A549 (cell line): ENCODE results near the gene SH2D1B. TPM values are rescaled to one million over a fixed set of nuclear protein-coding genes. Genes with fewer than 3 reads are reported as not detected.
A peak's percentile ranks its signal among the peaks of the same experiment; 100 is the strongest.

Experiments
- ATAC-seq, 2 experiments: fragments of 200-7000 bp in 1 of 2; fragments of >200 bp in 1 of 2; cut with Nextera tagmentation in 1 of 2; cut with Tn5 transposase in 1 of 2; 3 replicates each; pipeline versions ENCODE4 v1.8.0 to v1.9.1; 2018 to 2020; ENCODE audit warnings: mild to moderate bottlenecking in 1 of 2, moderate library complexity in 1 of 2
- CTCF ChIA-PET: fragments of 300-600 bp; sonication (Branson Sonifier 250); formaldehyde crosslinking; extraction: SDS; loops from one replicate; lab custom pipeline; 2021; ENCODE audit warnings: antibody characterized with exemption, inconsistent platforms; lab: Yijun Ruan, JAX
- POLR2A ChIA-PET: fragments of 350-600 bp; formaldehyde crosslinking; extraction: SDS; loops from one replicate; lab custom pipeline; 2021; ENCODE audit warnings: antibody characterized with exemption, inconsistent platforms; lab: Yijun Ruan, JAX
- DNase-seq, 2 experiments: peaks; one replicate each; pipeline versions ENCODE4 v3.0.0 to v3.0.0-alpha.2; 2011 to 2016; ENCODE audit warnings: low read depth in 1 of 2, low spot score in 1 of 2
- FAIRE-seq: peaks from 2 replicates; lab custom pipeline; 2011; peaks lifted over from hg19 to GRCh38; lab: Jason Lieb, UNC
- H3K27ac ChIP-seq, 2 experiments: fragments of >200 bp; sonication (Bioruptor Twin); formaldehyde crosslinking; 3 replicates each; pipeline ENCODE4 v1.5.1; 2016 to 2017
- H3K4me1 ChIP-seq: fragments of >200 bp; sonication (Bioruptor Twin); formaldehyde crosslinking; 3 replicates; pipeline ENCODE4 v1.6.1; 2016
- H3K4me2 ChIP-seq: fragments of >200 bp; sonication (Bioruptor Twin); formaldehyde crosslinking; 3 replicates; pipeline ENCODE4 v1.6.1; 2016
- H3K4me3 ChIP-seq: fragments of >200 bp; sonication (Bioruptor Twin); formaldehyde crosslinking; 3 replicates; pipeline ENCODE4 v1.5.1; 2016
- H3K9me3 ChIP-seq: fragments of >200 bp; sonication (Bioruptor Twin); formaldehyde crosslinking; 3 replicates; pipeline ENCODE4 v1.6.1; 2016
- CBX8 ChIP-seq: fragments of 200-600 bp; sonication (generic); IDR thresholded peaks from 2 replicates; pipeline ENCODE4 v1.6.1; 2016
- CHD2 ChIP-seq: fragments of 150-350 bp; IDR thresholded peaks from 2 replicates; pipeline ENCODE4 v1.6.1; 2014; ENCODE audit warnings: low read length; ENCODE audit not compliant: partially characterized antibody
- CHD4 ChIP-seq: fragments of 200-600 bp; sonication (generic); IDR thresholded peaks from 2 replicates; pipeline ENCODE4 v1.6.1; 2016; ENCODE audit warnings: antibody characterized with exemption, mild to moderate bottlenecking, borderline replicate concordance
- EP300 ChIP-seq, 2 experiments: fragments of >200 bp; sonication (Bioruptor Twin); formaldehyde crosslinking; IDR thresholded peaks; 2 replicates in 1 of 2; 3 replicates in 1 of 2; pipeline ENCODE4 v1.6.1; 2016 to 2017
- ESRRA ChIP-seq: fragments of 150-350 bp; IDR thresholded peaks from 2 replicates; pipeline ENCODE4 v1.6.1; 2014; ENCODE audit warnings: mild to moderate bottlenecking, low read length, borderline replicate concordance
- FOXS1 ChIP-seq: fragments of 250-450 bp; sonication (Bioruptor Pico); IDR thresholded peaks from 2 replicates; pipeline ENCODE4 v1.5.0; 2020; ENCODE audit warnings: mild to moderate bottlenecking, moderate library complexity
- HOXB5 ChIP-seq: fragments of 250-450 bp; sonication (Bioruptor Pico); IDR thresholded peaks from 2 replicates; pipeline ENCODE4 v1.5.0; 2020; ENCODE audit warnings: mild to moderate bottlenecking, moderate library complexity
- JUN ChIP-seq, 2 experiments: fragments of >200 bp; sonication (Bioruptor Twin); formaldehyde crosslinking; IDR thresholded peaks; 2 replicates in 1 of 2; 3 replicates in 1 of 2; pipeline ENCODE4 v1.6.1; 2016 to 2017
- JUNB ChIP-seq: fragments of >200 bp; sonication (Bioruptor Twin); formaldehyde crosslinking; IDR thresholded peaks from 2 replicates; pipeline ENCODE4 v1.6.1; 2016
- MYC ChIP-seq: IDR thresholded peaks from 2 replicates; pipeline ENCODE4 v1.6.1; 2012; ENCODE audit warnings: mild to moderate bottlenecking, inconsistent platforms, low read length, improper control_type of control experiment, borderline replicate concordance
- POLR2AphosphoS2 ChIP-seq: conservative IDR thresholded peaks from 2 replicates; pipeline ENCODE4 v1.6.1; 2012; ENCODE audit warnings: low read length, improper control_type of control experiment, inconsistent platforms
- RAD21 ChIP-seq, 2 experiments: fragments of >200 bp in 1 of 2; sonication (Bioruptor Twin) in 1 of 2; formaldehyde crosslinking in 1 of 2; IDR thresholded peaks in 1 of 2; conservative IDR thresholded peaks in 1 of 2; 2 replicates in 1 of 2; 3 replicates in 1 of 2; pipeline ENCODE4 v1.6.1; 2012 to 2018; ENCODE audit warnings: inconsistent platforms in 1 of 2
- SMC3 ChIP-seq: fragments of >200 bp; sonication (Bioruptor Twin); formaldehyde crosslinking; IDR thresholded peaks from 3 replicates; pipeline ENCODE4 v1.6.1; 2018; ENCODE audit warnings: inconsistent platforms
- SREBF2 ChIP-seq: fragments of 450-650 bp; IDR thresholded peaks from 2 replicates; pipeline ENCODE4 v1.6.1; 2014; ENCODE audit warnings: mild to moderate bottlenecking, moderate library complexity
- ZC3H11A ChIP-seq: fragments of 450-650 bp; IDR thresholded peaks from 2 replicates; pipeline ENCODE4 v1.6.1; 2014; ENCODE audit warnings: antibody characterized with exemption, mild to moderate bottlenecking
- ZFP36 ChIP-seq: fragments of 450-650 bp; IDR thresholded peaks from 2 replicates; pipeline ENCODE4 v1.6.1; 2014; ENCODE audit warnings: borderline replicate concordance; ENCODE audit not compliant: partially characterized antibody
- ZSCAN20 ChIP-seq: fragments of 250-450 bp; sonication (Bioruptor Pico); IDR thresholded peaks from 2 replicates; pipeline ENCODE4 v1.8.0; 2022; ENCODE audit warnings: mild to moderate bottlenecking, moderate library complexity
- WGBS: methylation state at CpG from one replicate; pipeline ENCODE4 v1.1.6; 2017; ENCODE audit errors: missing lambda C conversion rate; 5-methylcytosine and 5-hydroxymethylcytosine counted together
- polyA plus RNA-seq, 4 experiments: library from polyadenylated mRNA; depleted of rRNA in 3 of 4; stranded (reverse); fragments of >200 nt; fragmentation: RNase III in 1 of 4; extraction: RNeasy Plus Mini Kit Qiagen cat#74134 plus additional on column Dnase treatment in 1 of 4; gene quantifications; 2 replicates in 3 of 4; 3 replicates in 1 of 4; pipeline ENCODE4 v1.2.3, GENCODE V29; 2011 to 2017
- TF ChIP-seq, protein P1 (sequence below): IDR thresholded peaks from 2 replicates; pipeline ENCODE4 v1.6.1; 2012; ENCODE audit warnings: low read depth, borderline replicate concordance
- TF ChIP-seq, protein P2 (sequence below): fragments of 450-650 bp; IDR thresholded peaks from 2 replicates; pipeline ENCODE4 v1.6.1; 2014; ENCODE audit warnings: antibody characterized with exemption
- TF ChIP-seq, protein P3 (sequence below): fragments of 150-350 bp; IDR thresholded peaks from 2 replicates; pipeline ENCODE4 v1.6.1; 2014; ENCODE audit warnings: low read depth, mild to moderate bottlenecking, low read length
- TF ChIP-seq, protein P4 (sequence below): IDR thresholded peaks from 2 replicates; pipeline ENCODE4 v1.6.1; 2012
- TF ChIP-seq, protein P5 (sequence below): fragments of 250-450 bp; sonication (Bioruptor Pico); IDR thresholded peaks from 2 replicates; pipeline ENCODE4 v1.5.0; 2021; ENCODE audit warnings: mild to moderate bottlenecking, moderate library complexity, borderline replicate concordance
- TF ChIP-seq, protein P6 (sequence below): fragments of >200 bp; sonication (Bioruptor Twin); formaldehyde crosslinking; IDR thresholded peaks from 3 replicates; pipeline ENCODE4 v1.6.1; 2016
- TF ChIP-seq, protein P7 (sequence below): fragments of >200 bp; sonication (Bioruptor Twin); formaldehyde crosslinking; IDR thresholded peaks from 3 replicates; pipeline ENCODE4 v1.5.1; 2016

SH2D1B gene
- polyA plus RNA-seq, 2 of the 4 experiments (the other 2 are of a cell fraction), result 0.04 TPM; not detected in 1

DNA sequence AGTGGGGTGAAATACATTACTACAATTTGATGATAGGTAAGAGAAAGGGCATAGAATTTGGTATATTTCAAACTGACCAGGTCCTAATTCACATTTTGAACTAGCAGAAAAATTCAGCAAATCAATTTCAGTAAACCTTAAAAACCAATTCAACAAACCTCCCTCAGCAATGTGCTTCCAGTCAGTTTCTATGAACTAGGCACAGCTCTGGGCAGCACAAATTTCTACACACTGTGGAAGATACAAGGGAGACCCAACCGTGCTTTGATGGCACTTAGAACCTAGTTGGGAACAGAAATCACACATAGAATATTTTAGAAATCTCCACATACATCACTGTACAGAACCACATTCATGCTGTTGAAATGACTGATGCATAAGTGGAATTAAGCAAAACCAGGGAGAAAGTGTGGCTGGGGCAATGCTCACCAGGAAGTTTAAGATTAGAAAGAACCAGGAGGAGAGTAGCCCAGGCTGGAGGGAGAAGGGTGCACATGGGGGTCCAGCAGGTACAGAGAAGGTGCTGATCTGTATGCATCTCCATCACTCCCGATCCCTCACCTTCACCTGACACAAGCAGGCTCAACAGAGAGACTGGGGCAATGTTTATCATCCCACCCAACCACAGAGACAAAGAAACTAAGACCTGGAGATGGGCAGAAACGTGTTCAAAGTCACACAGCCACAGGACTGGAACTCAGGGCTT lies 15.6 kb downstream of the SH2D1B start:
- WGBS, result 2% methylated on average over 3 of the region's 3 CpGs
- H3K9me3 ChIP-seq, result no peaks in the 10 kb centered on the region
- no peaks in the 10 kb centered on the region for H3K4me1 ChIP-seq
- no peak for TF ChIP-seq POLR2AphosphoS2
- no peak for TF ChIP-seq CHD4
- no peak for TF ChIP-seq CBX8
- TF ChIP-seq, protein P1, sequence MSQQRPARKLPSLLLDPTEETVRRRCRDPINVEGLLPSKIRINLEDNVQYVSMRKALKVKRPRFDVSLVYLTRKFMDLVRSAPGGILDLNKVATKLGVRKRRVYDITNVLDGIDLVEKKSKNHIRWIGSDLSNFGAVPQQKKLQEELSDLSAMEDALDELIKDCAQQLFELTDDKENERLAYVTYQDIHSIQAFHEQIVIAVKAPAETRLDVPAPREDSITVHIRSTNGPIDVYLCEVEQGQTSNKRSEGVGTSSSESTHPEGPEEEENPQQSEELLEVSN, result no peak
- TF ChIP-seq ZC3H11A, result no peak
- TF ChIP-seq, protein P2, sequence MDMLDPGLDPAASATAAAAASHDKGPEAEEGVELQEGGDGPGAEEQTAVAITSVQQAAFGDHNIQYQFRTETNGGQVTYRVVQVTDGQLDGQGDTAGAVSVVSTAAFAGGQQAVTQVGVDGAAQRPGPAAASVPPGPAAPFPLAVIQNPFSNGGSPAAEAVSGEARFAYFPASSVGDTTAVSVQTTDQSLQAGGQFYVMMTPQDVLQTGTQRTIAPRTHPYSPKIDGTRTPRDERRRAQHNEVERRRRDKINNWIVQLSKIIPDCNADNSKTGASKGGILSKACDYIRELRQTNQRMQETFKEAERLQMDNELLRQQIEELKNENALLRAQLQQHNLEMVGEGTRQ, result no peak
- no peak for TF ChIP-seq HOXB5
- no peak for TF ChIP-seq JUNB
- TF ChIP-seq CHD2, result no peak
- TF ChIP-seq, protein P3, sequence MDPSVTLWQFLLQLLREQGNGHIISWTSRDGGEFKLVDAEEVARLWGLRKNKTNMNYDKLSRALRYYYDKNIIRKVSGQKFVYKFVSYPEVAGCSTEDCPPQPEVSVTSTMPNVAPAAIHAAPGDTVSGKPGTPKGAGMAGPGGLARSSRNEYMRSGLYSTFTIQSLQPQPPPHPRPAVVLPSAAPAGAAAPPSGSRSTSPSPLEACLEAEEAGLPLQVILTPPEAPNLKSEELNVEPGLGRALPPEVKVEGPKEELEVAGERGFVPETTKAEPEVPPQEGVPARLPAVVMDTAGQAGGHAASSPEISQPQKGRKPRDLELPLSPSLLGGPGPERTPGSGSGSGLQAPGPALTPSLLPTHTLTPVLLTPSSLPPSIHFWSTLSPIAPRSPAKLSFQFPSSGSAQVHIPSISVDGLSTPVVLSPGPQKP, result no peak
- TF ChIP-seq SREBF2, result no peak
- TF ChIP-seq ZFP36, result no peak
- no peak for TF ChIP-seq EP300 (IDR thresholded peaks at IDR 0.05)
- TF ChIP-seq JUN (IDR thresholded peaks at IDR 0.05), result no peak
- TF ChIP-seq MYC, result no peak
- TF ChIP-seq, protein P4, sequence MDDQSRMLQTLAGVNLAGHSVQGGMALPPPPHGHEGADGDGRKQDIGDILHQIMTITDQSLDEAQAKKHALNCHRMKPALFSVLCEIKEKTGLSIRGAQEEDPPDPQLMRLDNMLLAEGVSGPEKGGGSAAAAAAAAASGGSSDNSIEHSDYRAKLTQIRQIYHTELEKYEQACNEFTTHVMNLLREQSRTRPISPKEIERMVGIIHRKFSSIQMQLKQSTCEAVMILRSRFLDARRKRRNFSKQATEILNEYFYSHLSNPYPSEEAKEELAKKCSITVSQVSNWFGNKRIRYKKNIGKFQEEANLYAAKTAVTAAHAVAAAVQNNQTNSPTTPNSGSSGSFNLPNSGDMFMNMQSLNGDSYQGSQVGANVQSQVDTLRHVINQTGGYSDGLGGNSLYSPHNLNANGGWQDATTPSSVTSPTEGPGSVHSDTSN, result no peak
- no peak for TF ChIP-seq ESRRA
- TF ChIP-seq, protein P5, sequence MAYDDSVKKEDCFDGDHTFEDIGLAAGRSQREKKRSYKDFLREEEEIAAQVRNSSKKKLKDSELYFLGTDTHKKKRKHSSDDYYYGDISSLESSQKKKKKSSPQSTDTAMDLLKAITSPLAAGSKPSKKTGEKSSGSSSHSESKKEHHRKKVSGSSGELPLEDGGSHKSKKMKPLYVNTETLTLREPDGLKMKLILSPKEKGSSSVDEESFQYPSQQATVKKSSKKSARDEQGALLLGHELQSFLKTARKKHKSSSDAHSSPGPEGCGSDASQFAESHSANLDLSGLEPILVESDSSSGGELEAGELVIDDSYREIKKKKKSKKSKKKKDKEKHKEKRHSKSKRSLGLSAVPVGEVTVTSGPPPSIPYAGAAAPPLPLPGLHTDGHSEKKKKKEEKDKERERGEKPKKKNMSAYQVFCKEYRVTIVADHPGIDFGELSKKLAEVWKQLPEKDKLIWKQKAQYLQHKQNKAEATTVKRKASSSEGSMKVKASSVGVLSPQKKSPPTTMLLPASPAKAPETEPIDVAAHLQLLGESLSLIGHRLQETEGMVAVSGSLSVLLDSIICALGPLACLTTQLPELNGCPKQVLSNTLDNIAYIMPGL (CRISPR knock-in tag), result no peak
- POLR2A ChIA-PET, result no interaction called here
- no peak for FAIRE-seq
- ATAC-seq, result peak in 1 of 2 experiments; percentile 45; a peak in 4 of 6 replicates
- no peak overlapping the region for H3K4me3 ChIP-seq
- CTCF ChIA-PET, result no interaction called here
- no peak overlapping the region for H3K4me2 ChIP-seq
- no peak for DNase-seq
- no peak overlapping the region for H3K27ac ChIP-seq

DNA sequence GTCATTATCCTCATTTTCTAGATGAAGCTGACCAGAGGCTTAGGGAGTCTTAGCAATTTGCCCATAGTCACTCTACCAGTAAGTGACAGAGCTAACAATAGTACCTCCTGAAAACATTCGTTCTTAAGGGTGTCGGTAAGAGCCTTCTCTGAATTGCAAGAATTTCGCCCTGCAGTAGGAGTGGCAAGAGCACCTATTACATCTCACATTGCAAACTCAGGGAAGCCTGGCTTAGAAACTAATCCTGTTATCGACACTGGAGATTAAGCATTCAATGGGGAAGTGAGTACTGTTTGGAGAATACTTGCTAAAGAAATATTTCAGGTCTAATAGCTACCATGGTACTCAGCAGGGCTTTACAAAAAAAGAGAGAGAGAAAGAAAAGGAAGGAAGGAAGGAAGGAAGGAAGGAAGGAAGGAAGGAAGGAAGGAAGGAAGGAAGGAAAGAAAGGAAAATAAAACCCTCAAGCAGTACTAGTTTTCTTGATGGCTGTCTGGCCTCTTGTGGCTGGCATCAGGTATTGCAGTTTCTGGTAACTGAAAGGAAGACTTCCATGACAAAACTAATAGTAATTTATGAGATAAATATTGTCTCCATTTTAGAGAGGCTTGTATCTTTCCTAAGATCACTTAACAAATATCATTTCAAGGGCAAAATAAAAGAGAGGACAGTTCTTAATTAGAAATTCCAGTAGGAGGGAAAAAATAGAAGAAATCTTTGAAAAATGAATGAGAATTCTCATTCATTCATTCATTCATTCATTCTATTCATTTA lies 20.0 kb downstream of the SH2D1B start:
- Histone ChIP-seq H3K27ac (no peak overlapping the region), H3K4me3 (no peak overlapping the region), H3K9me3 (no peaks in the 10 kb centered on the region), H3K4me2 (no peak overlapping the region), H3K4me1 (no peaks in the 10 kb centered on the region)
- ATAC-seq (peak in 1 of 2 experiments; percentile 76; a peak in 3 of 6 replicates), FAIRE-seq (no peak), DNase-seq (peak; percentile 40 to 65)
- TF ChIP-seq, protein P6, sequence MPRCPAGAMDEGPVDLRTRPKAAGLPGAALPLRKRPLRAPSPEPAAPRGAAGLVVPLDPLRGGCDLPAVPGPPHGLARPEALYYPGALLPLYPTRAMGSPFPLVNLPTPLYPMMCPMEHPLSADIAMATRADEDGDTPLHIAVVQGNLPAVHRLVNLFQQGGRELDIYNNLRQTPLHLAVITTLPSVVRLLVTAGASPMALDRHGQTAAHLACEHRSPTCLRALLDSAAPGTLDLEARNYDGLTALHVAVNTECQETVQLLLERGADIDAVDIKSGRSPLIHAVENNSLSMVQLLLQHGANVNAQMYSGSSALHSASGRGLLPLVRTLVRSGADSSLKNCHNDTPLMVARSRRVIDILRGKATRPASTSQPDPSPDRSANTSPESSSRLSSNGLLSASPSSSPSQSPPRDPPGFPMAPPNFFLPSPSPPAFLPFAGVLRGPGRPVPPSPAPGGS, result no peak
- TF ChIP-seq SMC3 (peak; percentile 75), SREBF2 (no peak), ZSCAN20 (no peak), HOXB5 (no peak), FOXS1 (CRISPR knock-in tag) (no peak), RAD21 (conservative IDR thresholded peaks at IDR 0.05 in 1 of 2, IDR thresholded peaks at IDR 0.05 in 1 of 2) (peak; percentile 76 to 81)
- TF ChIP-seq, protein P7, sequence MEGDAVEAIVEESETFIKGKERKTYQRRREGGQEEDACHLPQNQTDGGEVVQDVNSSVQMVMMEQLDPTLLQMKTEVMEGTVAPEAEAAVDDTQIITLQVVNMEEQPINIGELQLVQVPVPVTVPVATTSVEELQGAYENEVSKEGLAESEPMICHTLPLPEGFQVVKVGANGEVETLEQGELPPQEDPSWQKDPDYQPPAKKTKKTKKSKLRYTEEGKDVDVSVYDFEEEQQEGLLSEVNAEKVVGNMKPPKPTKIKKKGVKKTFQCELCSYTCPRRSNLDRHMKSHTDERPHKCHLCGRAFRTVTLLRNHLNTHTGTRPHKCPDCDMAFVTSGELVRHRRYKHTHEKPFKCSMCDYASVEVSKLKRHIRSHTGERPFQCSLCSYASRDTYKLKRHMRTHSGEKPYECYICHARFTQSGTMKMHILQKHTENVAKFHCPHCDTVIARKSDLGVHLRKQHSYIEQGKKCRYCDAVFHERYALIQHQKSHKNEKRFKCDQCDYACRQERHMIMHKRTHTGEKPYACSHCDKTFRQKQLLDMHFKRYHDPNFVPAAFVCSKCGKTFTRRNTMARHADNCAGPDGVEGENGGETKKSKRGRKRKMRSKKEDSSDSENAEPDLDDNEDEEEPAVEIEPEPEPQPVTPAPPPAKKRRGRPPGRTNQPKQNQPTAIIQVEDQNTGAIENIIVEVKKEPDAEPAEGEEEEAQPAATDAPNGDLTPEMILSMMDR, result peak; percentile 82
- WGBS, result 53% methylated on average over 4 of the region's 4 CpGs
- CTCF ChIA-PET, result interaction anchor here (0.6 to 5.9 kb wide), 20 partner anchors 10 to 1261 kb away, joined by 3 to 35 read pairs (median 3); partner anchors contain the start of gene C1orf226
- POLR2A ChIA-PET, result interaction anchor here (0.7 kb wide), 1 partner anchor 336 kb away, joined by 3 read pairs; no protein-coding TSS in a partner anchor
